ENCODE measurements around the gene HFM1.

DNA sequence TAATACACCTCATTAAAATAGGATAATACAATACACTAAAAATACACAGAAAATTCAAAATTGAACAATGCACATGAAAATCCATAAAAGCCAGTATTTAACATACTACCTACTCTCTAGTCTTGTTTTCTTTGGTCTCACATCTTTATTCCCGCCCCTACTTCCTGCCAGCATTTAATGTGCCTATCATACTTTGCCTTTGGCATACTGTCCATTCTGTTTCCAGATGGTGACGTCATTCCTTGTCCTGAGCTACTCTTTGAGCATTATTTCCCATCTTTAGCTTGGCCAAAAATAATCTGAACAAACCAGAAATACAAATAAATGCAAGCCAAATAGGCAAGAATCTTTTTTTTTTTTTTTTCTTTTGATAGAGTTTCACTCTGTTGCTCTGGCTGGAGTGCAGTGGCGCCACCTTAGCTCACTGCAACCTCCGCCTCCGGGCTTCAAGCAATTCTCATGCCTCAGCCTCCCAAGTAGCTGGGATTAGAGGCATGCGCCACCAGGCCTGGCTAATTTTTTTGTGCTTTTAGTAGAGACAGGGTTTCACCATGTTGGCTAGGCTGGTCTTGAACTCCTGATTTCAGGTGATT, 4.4 kb downstream of the HFM1 start:
- TF ChIP-seq, protein P1, sequence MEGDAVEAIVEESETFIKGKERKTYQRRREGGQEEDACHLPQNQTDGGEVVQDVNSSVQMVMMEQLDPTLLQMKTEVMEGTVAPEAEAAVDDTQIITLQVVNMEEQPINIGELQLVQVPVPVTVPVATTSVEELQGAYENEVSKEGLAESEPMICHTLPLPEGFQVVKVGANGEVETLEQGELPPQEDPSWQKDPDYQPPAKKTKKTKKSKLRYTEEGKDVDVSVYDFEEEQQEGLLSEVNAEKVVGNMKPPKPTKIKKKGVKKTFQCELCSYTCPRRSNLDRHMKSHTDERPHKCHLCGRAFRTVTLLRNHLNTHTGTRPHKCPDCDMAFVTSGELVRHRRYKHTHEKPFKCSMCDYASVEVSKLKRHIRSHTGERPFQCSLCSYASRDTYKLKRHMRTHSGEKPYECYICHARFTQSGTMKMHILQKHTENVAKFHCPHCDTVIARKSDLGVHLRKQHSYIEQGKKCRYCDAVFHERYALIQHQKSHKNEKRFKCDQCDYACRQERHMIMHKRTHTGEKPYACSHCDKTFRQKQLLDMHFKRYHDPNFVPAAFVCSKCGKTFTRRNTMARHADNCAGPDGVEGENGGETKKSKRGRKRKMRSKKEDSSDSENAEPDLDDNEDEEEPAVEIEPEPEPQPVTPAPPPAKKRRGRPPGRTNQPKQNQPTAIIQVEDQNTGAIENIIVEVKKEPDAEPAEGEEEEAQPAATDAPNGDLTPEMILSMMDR (IDR thresholded peaks at IDR 0.05): no peak
- TF ChIP-seq EP300 (IDR thresholded peaks at IDR 0.05): no peak
- TF ChIP-seq POLR2A (IDR thresholded peaks at IDR 0.05): no peak
